Kidney epithelial cell (primary cell): ENCODE measurements around the gene REG3G. TPM values are rescaled to one million over a fixed set of nuclear protein-coding genes. Genes with fewer than 3 reads are reported as not detected.

ENCODE experiments used
- DNase-seq: peaks from one replicate; pipeline ENCODE4 v3.0.0-alpha.2; 2010; ENCODE audit warnings: low read depth
- H3K27me3 ChIP-seq: 2 replicates; pipeline ENCODE4 v1.6.0; 2011; ENCODE audit warnings: low read length; ENCODE audit not compliant: control insufficient read depth, insufficient read depth
- H3K36me3 ChIP-seq: 2 replicates; pipeline ENCODE4 v1.5.1; 2011; ENCODE audit warnings: low read length; ENCODE audit not compliant: control insufficient read depth, insufficient read depth
- H3K4me3 ChIP-seq: 2 replicates; pipeline ENCODE4 v1.5.1; 2011; ENCODE audit warnings: low read depth, mild to moderate bottlenecking, control low read depth, low read length
- CTCF ChIP-seq: IDR thresholded peaks from 2 replicates; pipeline ENCODE4 v1.5.1; 2011; ENCODE audit warnings: mild to moderate bottlenecking, moderate library complexity, low read length, control low read depth, inconsistent platforms; ENCODE audit not compliant: insufficient read depth, poor library complexity, severe bottlenecking
- total RNA-seq: library from RNA; depleted of rRNA; stranded (reverse); fragments of >200 nt; gene quantifications from 2 replicates; pipeline ENCODE4 v1.2.3, GENCODE V29; 2015

Gene REG3G
- total RNA-seq, 1 donor from 2014 or later = not detected

GRCh38 chr2:79001285-79001684 lies 24.2 kb upstream of the REG3G start:
- no peak for TF ChIP-seq CTCF
- H3K36me3 ChIP-seq = no peaks in the 10 kb centered on the region
- H3K27me3 ChIP-seq = peaks cover 2% of the 10 kb centered on the region
- DNase-seq = no peak
- H3K4me3 ChIP-seq = no peak overlapping the region

GRCh38 chr2:79004680-79005079 lies 20.8 kb upstream of the REG3G start:
- no peak for DNase-seq
- H3K36me3 ChIP-seq = no peaks in the 10 kb centered on the region
- H3K27me3 ChIP-seq = no peaks in the 10 kb centered on the region
- no peak overlapping the region for H3K4me3 ChIP-seq
- no peak for TF ChIP-seq CTCF

- no peaks in the 10 kb centered on the region for H3K27me3 ChIP-seq
- TF ChIP-seq CTCF = no peak
- no peak overlapping the region for H3K4me3 ChIP-seq
- DNase-seq = no peak
- no peaks in the 10 kb centered on the region for H3K36me3 ChIP-seq
Measured at GRCh38 chr2:79005216-79005615, 20.3 kb upstream of the REG3G start.

- no peak for DNase-seq
- TF ChIP-seq CTCF = no peak
Measured at GRCh38 chr2:79009388-79009787, 16.1 kb upstream of the REG3G start.

GRCh38 chr2:79011496-79011895 lies 14.0 kb upstream of the REG3G start:
- no peaks in the 10 kb centered on the region for H3K36me3 ChIP-seq
- H3K4me3 ChIP-seq = no peak overlapping the region
- H3K27me3 ChIP-seq = no peaks in the 10 kb centered on the region
- no peak for TF ChIP-seq CTCF
- no peak for DNase-seq

More at GRCh38 chr2:79009388-79009787, 16.1 kb upstream of the REG3G start:
- Histone ChIP-seq H3K27me3 (no peaks in the 10 kb centered on the region), H3K36me3 (no peaks in the 10 kb centered on the region), H3K4me3 (no peak overlapping the region)

- Histone ChIP-seq H3K4me3 (no peak overlapping the region), H3K36me3 (no peaks in the 10 kb centered on the region), H3K27me3 (no peaks in the 10 kb centered on the region)
- no peak for TF ChIP-seq CTCF
- no peak for DNase-seq
Measured at GRCh38 chr2:79013629-79014028, 11.9 kb upstream of the REG3G start.
